GM10847 (cell line): Measurements from ENCODE around the gene MRM2.

ENCODE experiments used
- POLR2A ChIP-seq: IDR thresholded peaks from 2 replicates; pipeline ENCODE4 v1.6.1; 2011; ENCODE audit not compliant: insufficient read length; ENCODE audit errors: extremely low read depth

The MRM2 gene

GRCh38 chr7:2271273-2272026 lies 29.4 kb upstream of the MRM2 start:
- TF ChIP-seq POLR2A = no peak

DNA sequence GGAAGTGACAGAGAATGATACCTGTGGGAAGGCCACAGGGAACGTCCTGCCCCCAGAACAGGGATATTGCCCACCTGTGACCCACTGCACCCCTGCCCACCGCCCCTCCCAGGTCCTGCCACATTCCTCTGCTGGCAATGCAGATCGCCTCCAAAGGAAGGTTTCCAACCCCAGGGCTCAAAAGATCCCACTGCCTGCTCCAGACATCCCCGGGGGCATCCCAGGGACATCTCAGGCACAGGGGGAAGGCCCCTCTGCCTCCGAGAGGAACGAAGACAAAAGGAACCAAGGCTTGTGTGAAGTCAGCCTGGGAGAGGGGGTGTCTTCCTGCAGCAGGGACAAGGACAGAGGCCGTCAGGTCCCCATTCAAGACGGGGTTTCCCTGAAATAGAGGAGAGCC lies 28.5 kb upstream of the MRM2 start:
- no peak for TF ChIP-seq POLR2A

DNA sequence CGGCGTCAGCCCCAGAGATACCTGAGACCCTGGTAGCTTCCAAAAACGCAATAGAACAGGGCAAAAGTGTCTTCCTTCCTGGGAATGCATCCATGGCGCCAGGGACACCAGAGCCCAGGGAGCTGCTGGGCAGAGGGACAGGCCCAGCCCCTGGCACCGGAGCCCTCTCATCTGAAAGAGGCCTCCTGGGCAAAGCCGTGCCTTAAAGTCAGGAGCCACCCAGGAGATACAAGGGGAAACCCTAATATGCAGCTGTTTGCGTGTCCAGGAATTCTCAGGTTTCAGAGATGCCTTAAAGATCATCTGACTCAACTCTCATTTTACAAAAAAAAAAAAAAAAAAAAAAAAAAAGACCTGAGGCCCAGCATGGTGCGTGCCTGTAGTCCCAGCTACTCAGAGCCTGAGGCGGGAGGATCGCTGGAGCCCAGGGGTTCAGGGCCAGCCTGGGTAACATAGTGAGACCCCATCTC lies 28.0 kb upstream of the MRM2 start:
- TF ChIP-seq POLR2A = no peak

- TF ChIP-seq POLR2A = no peak
Measured at GRCh38 chr7:2266911-2267310, 24.9 kb upstream of the MRM2 start.

- TF ChIP-seq POLR2A = no peak
Measured at GRCh38 chr7:2264158-2264557, 22.2 kb upstream of the MRM2 start.

DNA sequence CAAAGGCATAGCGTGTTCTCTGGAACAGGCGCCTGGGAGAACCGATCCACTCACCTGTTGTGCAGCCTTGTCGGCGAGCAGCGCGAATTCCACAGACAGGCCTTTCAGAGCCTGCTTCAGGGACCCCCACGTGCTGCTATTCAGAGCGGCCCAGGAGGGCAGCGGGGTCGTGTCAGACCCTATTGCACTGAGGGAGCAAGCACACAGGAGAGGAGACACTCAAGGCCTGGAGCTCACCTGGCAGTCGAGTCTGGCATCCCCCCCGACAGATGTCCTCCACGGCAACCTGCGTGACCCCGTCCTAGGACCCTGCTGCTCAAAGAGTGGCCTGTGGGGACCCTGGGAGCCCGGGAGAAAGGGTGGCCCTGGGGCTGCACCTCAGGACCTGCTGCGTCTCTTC lies 21.2 kb upstream of the MRM2 start:
- TF ChIP-seq POLR2A = no peak

GRCh38 chr7:2261611-2262010 lies 19.6 kb upstream of the MRM2 start:
- no peak for TF ChIP-seq POLR2A

GRCh38 chr7:2260820-2261219 lies 18.8 kb upstream of the MRM2 start:
- no peak for TF ChIP-seq POLR2A

DNA sequence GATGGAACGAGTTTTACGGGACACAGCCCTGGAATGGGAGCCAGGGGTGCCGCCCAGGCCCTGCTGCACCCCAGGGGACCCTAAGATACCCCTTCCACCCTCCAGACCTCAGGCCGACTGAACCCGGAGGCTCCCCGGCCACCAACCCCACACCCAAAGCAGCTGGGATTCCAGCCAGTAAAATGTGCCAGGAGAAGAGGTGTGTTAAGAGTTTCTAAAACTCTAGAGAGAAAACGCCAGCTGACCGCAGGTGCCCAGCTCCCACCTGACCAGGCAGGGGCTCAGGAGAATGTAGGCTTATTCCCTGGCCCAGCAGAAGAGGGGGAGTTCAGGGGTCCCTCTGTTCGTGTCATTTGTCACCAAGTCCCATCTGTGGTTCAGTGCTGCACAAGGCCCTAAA lies 17.5 kb upstream of the MRM2 start:
- no peak for TF ChIP-seq POLR2A

DNA sequence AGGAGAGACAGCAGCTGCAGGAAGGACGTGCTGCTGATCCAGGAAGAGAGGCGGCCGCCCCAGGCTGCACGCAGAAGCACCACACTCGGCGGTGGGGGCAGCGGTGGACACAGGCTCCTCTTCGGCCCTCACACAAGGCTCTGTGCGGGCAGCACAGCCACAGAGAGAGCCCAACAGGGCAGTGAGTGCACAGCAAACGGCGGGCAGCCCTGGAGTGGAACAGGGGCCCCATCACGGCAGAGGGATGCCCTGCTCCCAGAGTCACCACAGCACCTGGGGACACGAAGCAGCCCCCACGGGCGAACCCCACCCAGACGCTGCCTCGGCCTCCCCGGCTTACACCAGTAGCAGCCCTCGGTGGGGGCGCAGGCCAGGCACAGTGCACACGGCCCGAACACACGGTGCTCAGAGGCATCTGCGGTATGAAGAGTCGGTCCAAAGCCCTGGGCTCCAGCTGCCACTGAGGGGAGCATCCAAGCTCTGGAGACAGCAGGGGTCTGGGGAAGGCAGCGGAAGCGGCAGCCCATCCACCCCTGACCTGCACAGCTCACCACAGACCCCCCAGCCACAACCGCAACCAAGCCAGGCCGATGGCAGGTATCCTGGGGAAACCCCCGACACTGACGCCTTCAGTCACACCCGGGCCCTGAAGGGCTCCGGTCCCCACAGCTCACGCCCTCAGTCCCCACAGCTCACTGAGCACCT lies 16.8 kb upstream of the MRM2 start:
- TF ChIP-seq POLR2A = no peak

GRCh38 chr7:2257651-2258050 lies 15.6 kb upstream of the MRM2 start:
- no peak for TF ChIP-seq POLR2A

DNA sequence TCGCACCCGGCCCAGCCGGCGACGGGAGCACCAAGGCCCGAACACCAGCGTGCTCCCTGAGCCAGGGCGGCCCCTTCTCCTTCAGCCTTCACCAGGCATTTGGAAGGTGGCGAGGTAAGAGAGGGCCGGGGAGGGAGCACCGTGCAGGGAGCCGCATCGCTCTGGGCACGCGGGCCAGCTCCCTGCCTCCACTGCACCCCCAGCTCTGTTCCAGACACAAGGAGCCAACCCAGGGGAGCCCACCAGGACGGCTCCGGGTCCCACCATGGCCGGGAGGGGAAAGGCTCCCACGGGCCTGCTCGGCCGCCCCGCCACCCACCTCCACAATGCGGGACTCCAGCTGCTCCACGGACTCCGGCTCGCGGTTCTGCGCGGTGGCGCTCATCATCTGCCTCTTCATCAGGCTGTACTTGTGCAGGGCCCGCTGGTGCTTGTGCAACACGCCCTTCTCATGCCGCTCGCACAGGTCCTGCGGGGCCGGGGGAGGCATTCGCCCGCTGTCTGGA lies 15.1 kb upstream of the MRM2 start:
- TF ChIP-seq POLR2A = no peak

- TF ChIP-seq POLR2A = no peak
Measured at GRCh38 chr7:2256306-2257045, 14.5 kb upstream of the MRM2 start.

GRCh38 chr7:2255145-2256139 lies 13.4 kb upstream of the MRM2 start:
- no peak for TF ChIP-seq POLR2A

DNA sequence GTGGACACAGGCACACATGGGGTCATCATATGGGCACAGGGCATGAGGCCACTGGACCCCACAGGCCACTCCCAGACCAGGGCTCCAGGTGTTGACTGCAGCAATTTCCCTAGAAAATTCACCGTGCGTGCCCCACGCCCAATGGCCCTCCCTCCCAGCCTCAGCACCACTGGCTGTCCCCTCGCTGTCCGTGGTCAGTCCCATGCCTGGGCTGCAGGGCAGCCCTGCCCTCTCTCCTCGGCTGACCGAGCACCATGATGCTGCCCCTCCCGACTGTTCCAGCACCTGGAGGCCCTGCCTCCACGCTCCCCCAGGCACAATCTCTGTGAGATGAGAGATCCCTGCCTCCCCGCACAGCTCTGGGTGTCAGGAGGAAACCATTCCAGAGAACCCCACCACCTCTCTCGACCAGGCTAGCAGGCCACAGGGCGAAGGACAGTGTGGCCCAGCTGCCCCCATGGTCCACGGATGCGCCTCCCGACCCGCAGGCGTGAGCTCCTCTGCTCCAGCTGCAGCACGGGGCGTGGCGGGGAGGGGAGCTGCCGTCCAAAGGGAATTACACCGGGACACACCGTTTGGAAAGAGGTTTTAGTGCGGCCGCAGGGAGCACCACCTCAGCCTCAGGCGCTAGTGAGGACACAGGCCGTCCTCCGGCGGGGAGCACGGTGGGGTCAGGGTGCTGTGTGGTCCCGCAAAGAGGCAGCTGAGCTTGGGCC lies 12.6 kb upstream of the MRM2 start:
- no peak for TF ChIP-seq POLR2A
